GM19467 (cell line): ENCODE data around the gene GPER1.
"Not testable (repeated sequence)": the region's sequence is repeated elsewhere in the genome, so short reads cannot be mapped to it uniquely, and the experiment has no call there.

Source experiments
- ATAC-seq: cut with Tn5 transposase; IDR thresholded peaks from one replicate; pipeline ENCODE4 v1.9.1; 2021; ENCODE audit warnings: mild to moderate bottlenecking, moderate library complexity; ENCODE audit not compliant: unreplicated experiment

Gene GPER1

DNA sequence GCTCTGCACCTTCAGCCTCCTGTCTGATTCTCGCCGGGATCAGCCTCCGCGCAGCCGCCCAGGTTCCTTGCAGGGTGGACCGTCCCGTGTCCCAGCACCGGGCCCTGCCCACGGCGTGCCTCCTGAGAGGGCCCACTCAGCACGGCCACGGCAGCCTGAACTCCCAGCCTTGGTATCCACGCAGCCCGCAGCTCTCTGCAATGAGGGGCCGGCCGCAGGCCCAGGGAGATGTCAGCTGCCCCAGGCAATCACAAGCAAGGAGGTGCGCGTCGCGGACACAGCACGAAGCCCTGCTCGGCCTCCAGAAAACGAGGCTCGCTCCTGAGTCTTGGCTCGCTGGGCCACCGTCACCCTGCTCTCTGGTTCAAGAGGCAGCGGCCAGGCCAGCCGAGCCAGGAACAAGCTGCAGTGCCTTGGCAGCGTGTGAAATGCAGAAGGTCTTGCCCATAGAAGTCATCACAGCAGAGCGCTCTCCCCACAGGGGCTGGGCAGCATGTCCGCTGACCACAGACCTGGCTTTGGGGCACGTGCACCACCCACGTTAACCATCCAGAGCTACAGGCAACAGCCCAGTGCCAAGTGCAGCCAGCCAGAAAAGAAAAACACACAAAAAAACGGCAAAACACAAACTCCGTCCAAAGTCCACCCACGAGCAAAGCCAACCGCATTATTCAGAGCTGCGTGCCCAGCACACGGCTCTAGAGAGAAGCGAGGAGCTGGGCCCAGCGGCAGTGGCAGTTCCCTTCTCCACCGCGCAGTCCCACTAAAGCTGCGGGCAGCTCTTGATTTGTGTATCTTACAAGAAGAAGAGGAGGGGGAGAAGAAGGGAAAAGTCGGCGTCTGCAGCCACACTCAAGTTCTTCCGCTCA, 13.9 kb downstream of the GPER1 start:
- no peak for ATAC-seq

DNA sequence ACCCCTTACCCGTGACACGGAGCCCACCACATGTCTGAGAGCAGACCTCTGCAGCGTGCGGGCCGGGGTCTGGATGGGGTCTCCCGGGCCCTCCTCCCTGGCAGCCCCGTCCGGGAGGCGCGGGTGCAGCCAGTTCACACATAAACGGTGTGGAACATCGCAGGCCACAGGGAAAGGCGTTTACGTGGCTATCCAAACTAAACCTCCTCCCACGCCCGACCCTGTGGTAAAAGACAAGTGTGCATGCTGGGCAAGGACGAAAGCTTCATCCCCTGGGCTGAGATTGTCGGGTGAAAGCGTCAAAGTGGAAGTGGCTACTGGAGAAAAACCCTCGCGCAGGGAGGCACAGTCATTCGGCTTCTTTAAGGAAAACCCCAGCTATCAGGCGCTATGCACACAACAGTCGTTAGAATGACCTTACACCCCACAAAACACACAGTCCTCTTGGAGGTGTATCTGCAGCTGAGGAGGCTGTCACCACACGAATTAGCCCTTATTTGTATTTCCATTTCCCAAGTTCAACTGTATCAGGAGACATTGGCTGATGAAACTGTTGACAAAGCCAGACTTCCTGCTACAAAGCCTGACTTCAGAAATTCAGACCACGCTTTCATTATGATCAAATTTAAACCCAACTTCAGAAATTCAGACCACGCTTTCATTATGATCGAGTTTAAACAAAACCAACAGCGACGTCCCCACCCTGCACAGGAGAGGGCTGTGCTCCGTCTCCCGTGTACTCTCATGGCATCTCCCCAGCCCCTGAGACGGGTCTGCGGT, 15.3 kb downstream of the GPER1 start:
- ATAC-seq, result no peak

DNA sequence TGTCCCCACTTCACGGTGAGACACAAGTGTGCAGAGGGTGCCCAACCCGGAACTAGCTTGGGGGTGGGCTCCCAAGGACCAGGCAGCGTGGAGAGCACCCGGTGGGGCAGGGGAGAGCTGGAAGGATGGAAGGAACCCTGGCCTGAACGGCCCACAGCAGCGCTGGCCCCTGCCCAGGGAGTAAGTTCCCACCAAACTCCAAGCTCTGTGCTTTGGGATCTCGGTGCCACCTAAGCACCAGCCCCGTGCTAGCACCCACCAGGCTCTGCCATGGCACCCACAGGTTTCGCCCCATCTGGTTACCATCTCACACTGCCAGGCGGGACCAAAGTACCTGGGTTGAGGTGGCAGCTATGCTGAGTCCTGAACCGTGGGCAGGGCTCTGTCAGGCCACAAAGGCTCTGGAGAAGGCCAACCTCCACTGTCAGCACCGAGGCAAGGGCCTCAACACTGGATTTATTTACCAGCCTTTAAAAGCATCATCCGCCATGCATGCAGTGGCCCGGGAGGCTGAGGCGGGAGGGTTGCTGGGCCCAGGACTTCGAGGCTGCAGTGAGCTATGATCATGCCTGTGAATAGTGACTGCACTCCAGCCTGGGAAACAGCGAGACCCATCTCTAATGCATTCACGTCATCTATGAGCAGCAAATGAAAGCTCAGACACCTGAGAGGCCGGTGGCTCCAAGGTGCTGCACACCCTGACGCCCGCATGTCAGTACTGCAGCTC, 16.0 kb downstream of the GPER1 start:
- no peak for ATAC-seq

DNA sequence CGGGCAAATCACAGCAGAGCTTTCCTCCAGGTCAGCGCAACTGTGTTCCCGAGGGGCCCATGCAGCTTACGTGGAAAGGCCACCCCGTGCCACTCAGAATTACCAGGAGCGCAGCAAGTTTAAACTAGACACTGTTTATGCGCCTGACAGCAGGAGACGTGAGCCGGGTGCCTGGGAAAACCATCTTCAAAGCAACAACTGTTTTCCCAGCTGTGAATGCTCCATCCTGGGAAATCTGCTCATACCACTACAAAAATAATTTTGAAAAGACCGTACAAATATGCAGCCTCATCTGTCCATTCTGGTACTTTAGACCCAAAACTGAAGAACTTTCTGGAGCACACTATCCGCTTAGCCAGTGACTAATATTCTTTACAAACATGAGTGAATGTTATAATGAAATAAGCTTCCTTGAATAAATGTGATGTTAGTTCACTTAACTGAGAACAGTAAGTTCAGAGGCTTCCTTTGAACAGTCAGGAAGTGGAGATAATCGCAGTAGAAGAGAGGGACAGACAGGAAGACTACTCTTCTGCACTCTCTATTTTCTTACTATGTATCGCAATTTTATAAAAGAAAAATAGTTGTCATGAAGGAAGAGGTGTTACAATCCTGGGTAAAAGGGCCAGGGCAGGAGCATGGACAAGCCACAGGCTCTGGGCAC, 16.7 kb downstream of the GPER1 start:
- ATAC-seq, result no peak

DNA sequence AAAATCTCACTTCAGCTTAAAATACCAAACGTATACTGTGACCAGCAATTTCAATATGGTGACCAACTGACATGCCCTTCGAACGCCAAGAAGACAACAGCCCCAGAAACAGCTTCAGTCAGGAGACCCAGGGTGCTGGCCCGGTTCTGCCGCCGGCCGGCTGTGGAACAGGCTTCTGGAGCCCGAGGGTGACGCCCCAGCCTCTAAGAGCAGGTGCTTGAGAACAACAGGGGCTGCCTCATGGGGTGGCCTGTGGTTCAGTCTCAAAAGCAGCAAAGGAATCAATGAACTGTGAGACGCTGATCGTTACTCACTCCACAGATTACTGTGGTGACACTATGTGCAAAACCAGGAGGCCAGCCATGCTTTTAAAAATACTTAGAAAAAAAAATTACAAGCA, 17.3 kb downstream of the GPER1 start:
- ATAC-seq, result peak; percentile 41

DNA sequence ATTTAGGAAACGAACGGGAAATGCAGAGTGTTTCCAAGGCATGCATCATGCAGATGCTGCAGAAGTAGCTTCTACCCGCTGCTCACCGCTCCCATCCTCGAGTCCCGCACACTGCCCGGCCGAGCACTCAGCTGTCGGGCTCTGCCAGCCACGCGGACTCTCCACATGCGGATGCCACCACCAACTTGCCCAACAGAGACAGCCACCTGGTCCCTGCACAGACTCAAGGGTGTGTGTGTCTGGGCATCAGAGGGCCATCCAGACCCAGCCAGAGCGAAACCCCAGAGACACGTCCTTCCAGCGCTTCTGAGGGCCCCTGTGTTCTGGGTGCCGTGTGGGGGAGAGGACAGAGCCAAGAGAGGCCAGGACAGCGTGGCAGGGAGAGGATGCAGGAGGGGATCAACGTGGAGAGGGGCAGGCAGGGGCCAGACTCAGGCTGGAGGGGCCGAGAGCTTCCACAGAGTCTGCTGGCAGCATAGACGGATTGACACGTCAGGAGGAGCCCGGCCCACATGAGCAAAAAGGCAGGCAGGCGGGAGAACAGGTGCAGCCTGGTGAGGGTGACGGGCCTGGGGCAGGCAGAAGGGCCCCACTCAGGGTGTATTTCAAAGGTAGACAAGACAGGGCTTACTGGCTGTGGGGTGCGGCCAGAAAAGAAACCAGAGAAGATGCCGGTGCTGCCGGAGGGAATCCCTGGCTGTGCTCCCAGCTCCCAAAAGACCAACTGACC, 18.3 kb downstream of the GPER1 start:
- no peak for ATAC-seq

DNA sequence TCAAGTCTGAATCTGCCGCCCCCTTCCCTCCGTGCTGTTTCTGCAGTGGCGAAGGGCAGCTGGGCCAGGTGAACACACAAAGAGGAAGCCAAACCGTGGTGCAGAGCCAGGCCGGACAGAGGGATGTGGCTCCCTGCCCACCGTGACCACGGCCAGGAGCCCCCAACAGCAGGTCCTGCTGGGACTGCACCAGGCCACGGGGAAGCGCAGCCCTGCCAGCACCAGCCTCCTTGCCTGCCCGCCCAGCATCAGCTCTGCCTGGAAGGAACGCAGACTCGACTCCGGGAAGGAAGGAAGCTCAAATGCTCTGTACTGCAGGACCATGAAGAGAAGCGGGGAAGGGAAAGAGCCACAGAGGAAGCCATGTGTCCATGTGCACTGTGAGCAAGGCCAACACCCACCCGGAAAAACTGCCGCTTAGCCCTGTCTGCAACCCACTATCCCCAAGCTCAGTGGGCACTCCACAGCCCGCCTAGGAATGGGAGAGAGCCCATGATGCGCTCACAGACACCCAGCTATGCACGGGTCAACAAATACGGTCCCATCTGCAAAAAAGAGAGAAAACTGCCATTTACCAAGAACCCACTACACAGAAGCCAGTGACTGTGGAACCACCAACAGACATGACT, 19.0 kb downstream of the GPER1 start:
- no peak for ATAC-seq

DNA sequence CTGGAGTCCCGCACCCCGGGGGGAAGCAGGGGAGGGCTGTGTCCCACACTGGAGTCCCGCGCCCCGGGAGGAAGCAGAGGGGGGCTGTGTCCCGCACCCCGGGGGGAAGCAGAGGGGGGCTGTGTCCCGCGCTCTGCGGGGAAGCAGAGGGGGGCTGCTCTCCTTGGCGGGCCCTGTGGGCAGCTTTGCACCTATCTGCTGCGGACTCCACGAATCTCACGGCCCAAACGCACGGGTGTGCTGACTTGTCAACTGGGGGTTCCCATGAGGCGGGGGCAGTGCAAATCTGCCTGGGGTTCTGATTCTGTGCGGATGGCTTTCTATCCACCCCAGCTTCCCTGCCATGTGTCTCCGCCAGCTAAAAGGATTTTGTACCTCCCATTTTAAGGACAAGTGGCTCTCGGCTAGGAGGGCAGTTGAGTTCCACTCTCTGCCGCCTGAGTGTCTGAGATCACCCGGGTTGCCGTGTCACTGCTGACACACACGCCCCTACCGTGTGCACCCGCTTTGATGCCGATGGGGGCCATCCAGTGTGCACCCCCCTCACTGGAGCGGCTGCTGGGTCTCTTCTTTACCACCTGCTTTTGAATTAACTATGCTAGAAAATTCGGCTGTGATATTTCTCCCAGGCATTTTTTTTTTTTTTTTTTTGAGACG, 20.5 kb downstream of the GPER1 start:
- no peak for ATAC-seq

DNA sequence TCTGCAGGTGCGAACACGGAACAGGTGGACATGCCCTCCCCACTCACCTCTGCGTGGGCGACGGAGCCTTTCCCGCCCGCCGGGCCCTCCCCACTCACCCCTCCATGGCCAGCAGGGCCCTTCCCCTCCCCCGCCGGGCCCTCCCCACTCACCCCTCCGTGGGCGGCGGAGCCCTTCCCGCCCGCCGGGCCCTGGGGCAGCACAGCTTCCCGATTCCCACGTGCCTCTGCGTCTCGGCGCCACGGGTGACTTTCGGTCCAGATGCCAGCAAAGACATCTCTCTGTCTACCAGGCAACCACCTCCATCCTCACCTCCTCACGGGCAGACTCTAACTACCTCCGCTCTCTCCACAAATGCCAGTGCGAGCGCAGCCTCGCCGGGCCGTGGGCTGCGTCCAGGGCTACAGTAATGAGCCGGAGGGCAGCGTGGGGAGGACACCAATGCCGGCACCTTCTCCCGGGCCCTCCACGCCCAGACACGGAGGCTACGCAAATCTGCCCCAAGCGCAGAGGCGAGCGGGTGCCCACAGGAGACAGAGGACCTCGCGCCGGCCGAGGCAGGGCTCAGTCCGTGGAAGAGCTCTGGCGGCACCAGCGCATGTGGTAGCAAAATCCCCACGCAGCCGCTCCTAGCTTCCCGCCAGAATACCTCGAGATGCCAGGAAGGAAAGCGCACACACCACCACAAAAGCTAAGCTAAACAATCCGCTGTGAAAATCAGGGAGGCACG, 21.8 kb downstream of the GPER1 start:
- no peak for ATAC-seq

DNA sequence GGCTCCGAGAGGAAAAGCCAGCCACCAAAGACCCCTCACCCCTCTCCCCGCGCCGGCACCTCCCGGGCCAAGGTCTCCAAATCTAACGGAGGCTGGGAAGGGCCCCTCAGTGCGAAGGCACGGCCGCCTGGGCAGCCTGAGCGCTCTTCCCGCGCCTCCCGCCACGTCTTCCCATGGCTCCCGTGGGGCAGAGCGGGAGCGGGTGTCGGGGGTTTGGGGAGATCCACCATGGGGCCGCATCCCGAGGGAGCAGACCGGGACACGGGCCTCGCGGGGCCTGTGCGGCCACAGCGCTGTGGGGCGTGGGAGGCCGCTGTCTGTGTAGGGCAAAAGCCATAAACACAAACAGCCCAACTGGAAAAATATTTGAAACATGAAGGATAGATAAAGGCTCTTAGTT, 22.4 kb downstream of the GPER1 start:
- no peak for ATAC-seq

DNA sequence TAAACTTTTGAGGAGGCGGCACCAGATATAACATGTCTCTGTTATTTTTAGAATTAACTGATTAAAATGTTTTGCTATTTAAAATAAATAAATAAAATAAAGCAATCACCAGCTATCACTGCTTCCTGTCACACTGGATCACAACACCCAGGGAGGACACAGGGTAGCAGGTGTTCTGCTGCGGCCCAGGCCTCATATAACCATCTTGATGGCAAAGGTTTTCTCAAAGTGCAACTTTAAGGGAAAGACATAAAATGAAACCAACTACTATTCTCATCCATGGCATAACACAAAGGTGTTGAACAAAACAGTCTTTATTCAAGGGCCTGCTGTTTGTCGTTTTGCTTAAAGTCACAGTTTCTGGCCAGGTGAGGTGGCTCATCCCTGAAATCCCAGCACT, 23.2 kb downstream of the GPER1 start:
- no peak for ATAC-seq

DNA sequence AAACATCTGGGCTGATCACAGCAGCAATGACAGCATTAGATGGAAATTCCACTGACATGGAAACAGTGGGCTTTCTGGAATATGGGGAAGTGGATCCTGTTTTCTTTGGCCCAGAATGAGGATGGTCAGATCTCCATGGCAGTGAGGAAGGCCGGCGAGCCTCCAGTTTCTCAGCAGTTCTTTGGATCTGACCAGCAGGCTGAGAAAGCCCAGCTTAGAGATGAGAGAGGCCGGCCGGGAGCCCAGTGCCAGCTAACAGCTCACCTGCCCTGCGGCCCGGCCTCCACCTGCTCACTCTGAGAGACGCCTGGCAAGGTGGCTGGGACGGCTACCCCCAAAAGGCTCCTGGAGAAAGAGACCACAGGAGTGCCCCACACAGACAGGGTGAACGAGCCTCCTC, 24.2 kb downstream of the GPER1 start:
- ATAC-seq, result no peak

DNA sequence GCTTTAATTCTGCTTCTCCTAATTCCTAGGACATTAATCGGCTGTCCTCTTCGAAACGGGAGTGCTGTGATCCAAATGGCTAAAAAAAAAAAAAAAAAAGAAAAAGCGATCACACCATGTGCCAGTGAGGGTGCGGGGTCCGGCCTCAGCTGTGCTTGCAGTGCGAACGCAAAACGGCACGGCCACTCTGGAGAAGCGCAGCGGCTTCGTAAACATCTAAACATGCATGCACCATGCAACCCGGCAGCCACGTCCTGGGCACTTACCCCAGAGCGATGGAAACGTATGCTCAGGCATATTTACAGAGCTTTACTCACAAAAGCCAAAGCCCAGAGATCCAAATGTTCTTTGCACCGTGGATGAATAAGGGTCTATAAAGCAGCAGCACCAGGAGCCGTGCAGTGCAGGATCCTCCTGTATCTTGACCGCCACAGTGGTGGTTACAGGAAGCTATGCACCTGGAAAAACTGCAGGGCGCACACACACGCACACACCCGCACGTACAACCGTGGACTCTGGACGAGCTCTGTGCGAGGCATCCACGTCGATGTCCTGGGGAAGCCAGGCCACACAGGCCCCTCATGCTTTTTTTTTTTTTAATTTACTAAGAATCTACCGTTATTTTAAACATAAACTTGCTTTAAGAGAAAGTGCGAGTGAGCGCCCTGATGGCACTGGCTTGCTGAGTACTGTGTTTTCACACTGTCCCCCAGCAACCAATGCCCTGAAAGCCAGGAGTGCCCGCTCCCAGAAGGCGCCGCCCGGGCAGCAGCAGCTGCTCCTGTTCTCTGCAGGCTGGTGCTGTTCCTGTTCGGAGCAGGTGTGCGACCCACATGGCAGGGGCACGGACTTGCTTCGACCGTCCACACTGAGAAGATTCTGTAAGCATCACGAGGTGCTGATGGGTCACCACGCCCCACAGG, 25.0 kb downstream of the GPER1 start:
- ATAC-seq, result no peak

DNA sequence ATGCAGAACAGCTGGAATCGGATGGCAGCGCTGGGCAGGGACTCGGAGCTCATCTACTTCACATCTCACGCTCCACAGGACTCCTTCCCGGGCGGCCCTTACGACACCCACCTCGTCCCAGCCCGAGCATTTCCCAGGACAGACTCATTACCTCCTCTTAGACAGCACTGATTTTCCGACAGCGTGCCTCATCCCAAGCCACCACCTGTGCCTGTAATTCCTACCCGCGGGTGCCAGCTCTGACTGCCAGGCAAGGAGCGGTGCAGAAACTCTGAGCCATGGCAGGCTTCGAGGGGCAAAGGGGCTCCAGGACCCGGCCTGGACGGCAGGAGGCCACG, 25.6 kb downstream of the GPER1 start:
- ATAC-seq, result no peak

DNA sequence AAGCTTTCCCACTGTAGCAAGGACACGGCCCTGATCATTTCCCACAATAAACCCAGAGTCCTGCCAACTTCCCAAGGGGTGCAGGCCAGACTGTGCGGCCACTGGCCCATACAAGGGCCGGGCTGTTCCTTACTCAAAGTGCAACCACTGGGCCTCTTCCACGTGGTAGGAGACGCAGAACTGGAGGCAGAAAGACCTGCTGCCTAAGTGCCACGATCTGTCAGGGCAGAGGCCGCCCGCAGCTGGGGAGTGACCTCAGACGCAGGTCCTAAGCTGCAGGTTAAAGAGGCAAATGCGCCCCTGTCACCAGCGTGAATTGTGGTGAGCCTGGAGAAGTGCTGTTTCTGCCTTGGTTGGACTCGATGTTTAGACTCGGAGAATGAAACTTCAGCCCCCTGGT, 26.2 kb downstream of the GPER1 start:
- ATAC-seq, result no peak

DNA sequence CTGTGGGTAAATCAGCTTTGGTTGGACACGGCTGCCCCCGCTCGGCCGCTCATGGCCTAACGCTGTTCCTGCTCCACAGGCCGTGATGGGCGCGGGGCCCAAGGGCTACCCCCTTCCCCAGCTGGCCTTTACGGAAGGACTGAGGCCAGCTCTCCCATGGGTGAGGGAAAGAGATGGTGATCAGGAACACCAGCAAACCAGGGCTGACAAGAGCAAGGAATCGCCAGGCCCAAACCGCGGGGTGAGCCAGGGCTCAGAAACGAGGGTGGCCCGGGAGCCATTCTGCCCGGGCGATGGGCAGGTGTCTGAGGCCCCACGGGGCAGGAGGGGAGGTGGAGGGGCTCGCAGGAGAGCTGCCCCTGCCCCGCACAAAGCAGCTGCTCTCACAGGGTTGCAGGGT, 26.6 kb downstream of the GPER1 start:
- ATAC-seq, result no peak

DNA sequence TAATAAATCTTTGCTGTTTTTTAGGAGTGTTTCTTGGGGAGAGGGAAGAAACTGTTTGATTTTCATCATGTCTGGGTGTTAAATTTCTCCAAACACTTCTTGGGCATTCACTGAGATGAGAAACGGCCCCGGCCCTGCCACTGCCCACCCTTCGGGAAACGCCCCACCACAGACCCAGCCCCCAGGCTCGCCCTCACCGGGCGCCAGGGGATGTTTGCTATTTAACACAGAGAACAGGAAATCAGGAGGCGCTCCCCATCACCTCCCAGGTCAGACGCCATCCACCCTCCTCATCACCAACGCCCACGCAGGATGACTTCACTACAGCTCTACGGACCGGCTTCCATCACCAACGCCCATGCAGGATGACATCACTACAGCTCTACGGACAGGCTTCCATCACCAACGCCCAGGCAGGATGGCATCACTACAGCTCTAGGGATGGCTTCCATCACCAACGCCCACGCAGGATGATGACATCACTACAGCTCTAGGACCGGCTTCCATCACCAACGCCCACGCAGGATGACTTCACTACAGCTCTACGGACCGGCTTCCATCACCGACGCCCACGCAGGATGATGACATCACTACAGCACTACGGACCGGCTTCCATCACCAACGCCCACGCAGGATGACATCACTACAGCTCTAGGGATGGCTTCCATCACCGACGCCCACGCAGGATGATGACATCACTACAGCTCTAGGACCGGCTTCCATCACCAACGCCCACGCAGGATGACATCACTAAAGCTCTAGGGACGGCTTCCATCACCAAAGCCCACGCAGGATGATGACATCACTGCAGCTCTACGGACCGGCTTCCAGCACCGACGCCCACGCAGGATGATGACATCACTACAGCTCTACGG, 27.5 kb downstream of the GPER1 start:
- ATAC-seq, result not testable (repeated sequence)
